ENCODE measurements around the gene COPG1.
"Not testable (repeated sequence)": the region's sequence is repeated elsewhere in the genome, so short reads cannot be mapped to it uniquely, and the experiment has no call there.

The COPG1 gene

GRCh38 chr3:129233538-129233937, 15.9 kb upstream of the COPG1 start:
- Histone ChIP-seq H3K27me3 (ENCODE audit: insufficient read depth, insufficient read length) (no peaks in the 10 kb centered on the region), H3K4me3 (ENCODE audit: insufficient read length, low read depth) (no peak overlapping the region), H3K9ac (ENCODE audit: insufficient read length, low read depth) (no peak overlapping the region), H3K4me1 (ENCODE audit: insufficient read depth, insufficient read length) (peaks cover 8% of the 10 kb centered on the region), H3K9me3 (ENCODE audit: insufficient read depth, low read length) (no peaks in the 10 kb centered on the region), H3K36me3 (ENCODE audit: insufficient read depth, insufficient read length, low read length) (no peaks in the 10 kb centered on the region)
- TF ChIP-seq YY1 (IDR thresholded peaks at IDR 0.05; ENCODE audit: insufficient read depth, insufficient read length) (no peak), SUZ12 (IDR thresholded peaks at IDR 0.05; ENCODE audit: extremely low read depth, insufficient read depth, insufficient read length) (no peak), ZNF274 (IDR thresholded peaks at IDR 0.05; ENCODE audit: low read depth, low read length) (no peak)
- no peak for DNase-seq (ENCODE audit: low read depth, low spot score)

GRCh38 chr3:129234441-129234840, 15.0 kb upstream of the COPG1 start:
- Histone ChIP-seq H3K9ac (ENCODE audit: insufficient read length, low read depth) (no peak overlapping the region), H3K4me3 (ENCODE audit: insufficient read length, low read depth) (no peak overlapping the region), H3K36me3 (ENCODE audit: insufficient read depth, insufficient read length, low read length) (no peaks in the 10 kb centered on the region), H3K4me1 (ENCODE audit: insufficient read depth, insufficient read length) (peaks cover 1% of the 10 kb centered on the region), H3K27me3 (ENCODE audit: insufficient read depth, insufficient read length) (no peaks in the 10 kb centered on the region), H3K9me3 (ENCODE audit: insufficient read depth, low read length) (no peaks in the 10 kb centered on the region)
- TF ChIP-seq ZNF274 (IDR thresholded peaks at IDR 0.05; ENCODE audit: low read depth, low read length) (no peak), SUZ12 (IDR thresholded peaks at IDR 0.05; ENCODE audit: extremely low read depth, insufficient read depth, insufficient read length) (no peak), YY1 (IDR thresholded peaks at IDR 0.05; ENCODE audit: insufficient read depth, insufficient read length) (no peak)
- DNase-seq (ENCODE audit: low read depth, low spot score): no peak

- H3K9ac ChIP-seq (ENCODE audit: insufficient read length, low read depth): no peak overlapping the region
- H3K27me3 ChIP-seq (ENCODE audit: insufficient read depth, insufficient read length): no peaks in the 10 kb centered on the region
- H3K4me3 ChIP-seq (ENCODE audit: insufficient read length, low read depth): no peak overlapping the region
- H3K9me3 ChIP-seq (ENCODE audit: insufficient read depth, low read length): no peaks in the 10 kb centered on the region
- TF ChIP-seq SUZ12 (IDR thresholded peaks at IDR 0.05; ENCODE audit: extremely low read depth, insufficient read depth, insufficient read length): no peak
- no peak for TF ChIP-seq ZNF274 (IDR thresholded peaks at IDR 0.05; ENCODE audit: low read depth, low read length)
- TF ChIP-seq YY1 (IDR thresholded peaks at IDR 0.05; ENCODE audit: insufficient read depth, insufficient read length): no peak
- H3K4me1 ChIP-seq (ENCODE audit: insufficient read depth, insufficient read length): no peaks in the 10 kb centered on the region
- no peak for DNase-seq (ENCODE audit: low read depth, low spot score)
- H3K36me3 ChIP-seq (ENCODE audit: insufficient read depth, insufficient read length, low read length): no peaks in the 10 kb centered on the region
Measured at GRCh38 chr3:129235344-129235917, 14.0 kb upstream of the COPG1 start.

GRCh38 chr3:129238945-129239705, 10.3 kb upstream of the COPG1 start:
- H3K9ac ChIP-seq (ENCODE audit: insufficient read length, low read depth): no peak overlapping the region
- TF ChIP-seq SUZ12 (IDR thresholded peaks at IDR 0.05; ENCODE audit: extremely low read depth, insufficient read depth, insufficient read length) (no peak), ZNF274 (IDR thresholded peaks at IDR 0.05; ENCODE audit: low read depth, low read length) (no peak), YY1 (IDR thresholded peaks at IDR 0.05; ENCODE audit: insufficient read depth, insufficient read length) (no peak)
- no peaks in the 10 kb centered on the region for H3K4me1 ChIP-seq (ENCODE audit: insufficient read depth, insufficient read length)
- H3K27me3 ChIP-seq (ENCODE audit: insufficient read depth, insufficient read length): no peaks in the 10 kb centered on the region
- no peak for DNase-seq (ENCODE audit: low read depth, low spot score)
- no peaks in the 10 kb centered on the region for H3K9me3 ChIP-seq (ENCODE audit: insufficient read depth, low read length)
- H3K4me3 ChIP-seq (ENCODE audit: insufficient read length, low read depth): no peak overlapping the region
- H3K36me3 ChIP-seq (ENCODE audit: insufficient read depth, insufficient read length, low read length): no peaks in the 10 kb centered on the region

GRCh38 chr3:129239991-129240390, 9.4 kb upstream of the COPG1 start:
- Histone ChIP-seq H3K4me3 (ENCODE audit: insufficient read length, low read depth) (no peak overlapping the region), H3K9ac (ENCODE audit: insufficient read length, low read depth) (no peak overlapping the region), H3K9me3 (ENCODE audit: insufficient read depth, low read length) (no peaks in the 10 kb centered on the region), H3K4me1 (ENCODE audit: insufficient read depth, insufficient read length) (no peaks in the 10 kb centered on the region), H3K36me3 (ENCODE audit: insufficient read depth, insufficient read length, low read length) (no peaks in the 10 kb centered on the region), H3K27me3 (ENCODE audit: insufficient read depth, insufficient read length) (no peaks in the 10 kb centered on the region)
- peak; percentile 38 for DNase-seq (ENCODE audit: low read depth, low spot score)
- TF ChIP-seq ZNF274 (IDR thresholded peaks at IDR 0.05; ENCODE audit: low read depth, low read length): no peak
- no peak for TF ChIP-seq YY1 (IDR thresholded peaks at IDR 0.05; ENCODE audit: insufficient read depth, insufficient read length)
- TF ChIP-seq SUZ12 (IDR thresholded peaks at IDR 0.05; ENCODE audit: extremely low read depth, insufficient read depth, insufficient read length): no peak

GRCh38 chr3:129240436-129240835, 9.0 kb upstream of the COPG1 start:
- no peak for TF ChIP-seq SUZ12 (IDR thresholded peaks at IDR 0.05; ENCODE audit: extremely low read depth, insufficient read depth, insufficient read length)
- no peak for TF ChIP-seq YY1 (IDR thresholded peaks at IDR 0.05; ENCODE audit: insufficient read depth, insufficient read length)
- TF ChIP-seq ZNF274 (IDR thresholded peaks at IDR 0.05; ENCODE audit: low read depth, low read length): no peak
- Histone ChIP-seq H3K9ac (ENCODE audit: insufficient read length, low read depth) (no peak overlapping the region), H3K4me3 (ENCODE audit: insufficient read length, low read depth) (no peak overlapping the region), H3K36me3 (ENCODE audit: insufficient read depth, insufficient read length, low read length) (no peaks in the 10 kb centered on the region), H3K27me3 (ENCODE audit: insufficient read depth, insufficient read length) (no peaks in the 10 kb centered on the region), H3K4me1 (ENCODE audit: insufficient read depth, insufficient read length) (no peaks in the 10 kb centered on the region), H3K9me3 (ENCODE audit: insufficient read depth, low read length) (no peaks in the 10 kb centered on the region)
- DNase-seq (ENCODE audit: low read depth, low spot score): no peak

- Histone ChIP-seq H3K9me3 (ENCODE audit: insufficient read depth, low read length) (no peaks in the 10 kb centered on the region), H3K4me1 (ENCODE audit: insufficient read depth, insufficient read length) (no peaks in the 10 kb centered on the region), H3K9ac (ENCODE audit: insufficient read length, low read depth) (no peak overlapping the region), H3K36me3 (ENCODE audit: insufficient read depth, insufficient read length, low read length) (no peaks in the 10 kb centered on the region), H3K4me3 (ENCODE audit: insufficient read length, low read depth) (no peak overlapping the region), H3K27me3 (ENCODE audit: insufficient read depth, insufficient read length) (no peaks in the 10 kb centered on the region)
- TF ChIP-seq SUZ12 (IDR thresholded peaks at IDR 0.05; ENCODE audit: extremely low read depth, insufficient read depth, insufficient read length): no peak
- no peak for TF ChIP-seq YY1 (IDR thresholded peaks at IDR 0.05; ENCODE audit: insufficient read depth, insufficient read length)
- no peak for TF ChIP-seq ZNF274 (IDR thresholded peaks at IDR 0.05; ENCODE audit: low read depth, low read length)
- no peak for DNase-seq (ENCODE audit: low read depth, low spot score)
Measured at GRCh38 chr3:129245141-129245540, 4.3 kb upstream of the COPG1 start.

GRCh38 chr3:129245641-129246306, 3.6 kb upstream of the COPG1 start:
- H3K4me1 ChIP-seq (ENCODE audit: insufficient read depth, insufficient read length); H3K27me3 ChIP-seq (ENCODE audit: insufficient read depth, insufficient read length); H3K9me3 ChIP-seq (ENCODE audit: insufficient read depth, low read length); H3K4me3 ChIP-seq (ENCODE audit: insufficient read length, low read depth); H3K9ac ChIP-seq (ENCODE audit: insufficient read length, low read depth); H3K36me3 ChIP-seq (ENCODE audit: insufficient read depth, insufficient read length, low read length): not testable (repeated sequence)
- DNase-seq (ENCODE audit: low read depth, low spot score): peak; percentile 83
